Measurements from ENCODE around the gene B4GALT6. TPM values are rescaled to one million over a fixed set of nuclear protein-coding genes. Genes with fewer than 3 reads are reported as not detected.
A peak's percentile ranks its signal among the peaks of the same experiment; 100 is the strongest.

B4GALT6 gene
- total RNA-seq, 1 donor from 2014 or later: 3.5 TPM

GRCh38 chr18:31632356-31632755 is 52.0 kb downstream of the B4GALT6 start:
- ATAC-seq: no peak
- Histone ChIP-seq H3K9me3 (no peaks in the 10 kb centered on the region), H3K36me3 (no peaks in the 10 kb centered on the region), H3K4me1 (no peaks in the 10 kb centered on the region), H3K4me3 (no peak overlapping the region), H3K27ac (no peak overlapping the region), H3K27me3 (no peaks in the 10 kb centered on the region)
- no peak for DNase-seq
- intact Hi-C loops (cut with DNase I): no loop called here
- TF ChIP-seq CTCF (IDR thresholded peaks at IDR 0.05): no peak

GRCh38 chr18:31631526-31631925 is 52.9 kb downstream of the B4GALT6 start:
- DNase-seq: no peak
- ATAC-seq: no peak
- no peaks in the 10 kb centered on the region for H3K27me3 ChIP-seq
- H3K4me3 ChIP-seq: no peak overlapping the region
- TF ChIP-seq CTCF (IDR thresholded peaks at IDR 0.05): no peak
- no peak overlapping the region for H3K27ac ChIP-seq
- H3K36me3 ChIP-seq: no peaks in the 10 kb centered on the region
- intact Hi-C loops (cut with DNase I): no loop called here
- H3K9me3 ChIP-seq: no peaks in the 10 kb centered on the region
- no peaks in the 10 kb centered on the region for H3K4me1 ChIP-seq

GRCh38 chr18:31630549-31630948 is 53.8 kb downstream of the B4GALT6 start:
- DNase-seq: no peak
- Histone ChIP-seq H3K27ac (no peak overlapping the region), H3K4me3 (no peak overlapping the region), H3K36me3 (no peaks in the 10 kb centered on the region), H3K27me3 (no peaks in the 10 kb centered on the region), H3K4me1 (no peaks in the 10 kb centered on the region), H3K9me3 (no peaks in the 10 kb centered on the region)
- ATAC-seq: no peak
- TF ChIP-seq CTCF (IDR thresholded peaks at IDR 0.05): no peak
- intact Hi-C loops (cut with DNase I): no loop called here

- no peak overlapping the region for H3K27ac ChIP-seq
- no peak for TF ChIP-seq CTCF (IDR thresholded peaks at IDR 0.05)
Measured at GRCh38 chr18:31626409-31626808, 58.0 kb downstream of the B4GALT6 start.

GRCh38 chr18:31624892-31625640 is 59.3 kb downstream of the B4GALT6 start:
- Histone ChIP-seq H3K27me3 (no peaks in the 10 kb centered on the region), H3K4me3 (no peak overlapping the region), H3K9me3 (no peaks in the 10 kb centered on the region), H3K4me1 (no peaks in the 10 kb centered on the region), H3K36me3 (no peaks in the 10 kb centered on the region), H3K27ac (no peak overlapping the region)
- TF ChIP-seq CTCF (IDR thresholded peaks at IDR 0.05): no peak
- intact Hi-C loops (cut with DNase I): no loop called here
- DNase-seq: no peak
- peak; percentile 31 for ATAC-seq

More at GRCh38 chr18:31626409-31626808, 58.0 kb downstream of the B4GALT6 start:
- Histone ChIP-seq H3K27me3 (no peaks in the 10 kb centered on the region), H3K4me3 (no peak overlapping the region), H3K9me3 (no peaks in the 10 kb centered on the region), H3K4me1 (no peaks in the 10 kb centered on the region), H3K36me3 (no peaks in the 10 kb centered on the region)
- ATAC-seq (no peak), DNase-seq (no peak)
- intact Hi-C loops (cut with DNase I): no loop called here

Measured in upper lobe of right lung (tissue), 1 donor.